Adrenal gland (tissue), 19 donors: ENCODE results near the gene PHAX. TPM values are rescaled to one million over a fixed set of nuclear protein-coding genes. Genes with fewer than 3 reads are reported as not detected.
"Not testable (repeated sequence)": the region's sequence is repeated elsewhere in the genome, so short reads cannot be mapped to it uniquely, and the experiment has no call there.

ENCODE experiments used
- DNase-seq, 7 donors: peaks; one replicate each; pipeline ENCODE4 v3.0.0-alpha.2; 2019 to 2020
- H3K27ac ChIP-seq, 5 donors: fragments of 200-600 bp; sonication (generic) in 4 of 5; 1 replicate in 3 of 5; 2 replicates in 2 of 5; pipeline versions ENCODE4 v1.5.1 to v1.8.0; 2016 to 2020; ENCODE audit warnings: mild to moderate bottlenecking in 1 of 5
- H3K27me3 ChIP-seq: fragments of 200-600 bp; 2 replicates; pipeline ENCODE4 v1.8.0; 2021
- H3K36me3 ChIP-seq, 2 donors: fragments of 200-600 bp; replicated peaks in 1 of 2; 1 replicate in 1 of 2; 2 replicates in 1 of 2; pipeline versions ENCODE4 v1.5.1 to v1.8.0; 2018 to 2022
- H3K4me1 ChIP-seq, 2 donors: fragments of 200-600 bp; replicated peaks in 1 of 2; 1 replicate in 1 of 2; 2 replicates in 1 of 2; pipeline versions ENCODE4 v1.5.1 to v1.8.0; 2018 to 2021
- H3K4me3 ChIP-seq, 4 donors: fragments of 200-600 bp; sonication (generic) in 3 of 4; one replicate each; pipeline ENCODE4 v1.5.1; 2016 to 2018
- H3K9me3 ChIP-seq, 3 donors: fragments of 200-600 bp; sonication (generic) in 1 of 3; replicated peaks in 1 of 3; 1 replicate in 2 of 3; 2 replicates in 1 of 3; pipeline versions ENCODE4 v1.5.1 to v1.8.0; 2016 to 2021
- CTCF ChIP-seq, 6 experiments: fragments of 450-650 bp in 4 of 6; fragments of 200-600 bp in 2 of 6; sonication (generic) in 1 of 6; IDR thresholded peaks; 1 replicate in 5 of 6; 2 replicates in 1 of 6; pipeline versions ENCODE4 v1.5.1 to v1.8.0; 2016 to 2021; ENCODE audit warnings: antibody characterized with exemption in 6 of 6, mild to moderate bottlenecking in 2 of 6, moderate library complexity in 1 of 6
- POLR2A ChIP-seq, 2 donors: fragments of 450-650 bp; IDR thresholded peaks; one replicate each; pipeline ENCODE4 v1.6.1; 2017; ENCODE audit warnings: antibody characterized with exemption in 2 of 2, mild to moderate bottlenecking in 2 of 2, moderate library complexity in 1 of 2
- WGBS, 4 donors: extraction: QIAGEN DNeasy Blood & Tissue Kit in 2 of 4; methylation state at CpG; one replicate each; pipeline versions ENCODE4 v1.1.5 to v1.1.7; 2013 to 2017; 5-methylcytosine and 5-hydroxymethylcytosine counted together
- intact Hi-C, 2 donors: fragments of 100-400 bp; cut with DNase I; formaldehyde crosslinking; loops; one replicate each; pipeline versions ENCODE4 v1.14.1 to v1.15.0; 2022 to 2023
- long read RNA-seq, 10 donors: library from polyadenylated mRNA in 3 of 10; unstranded in 2 of 10; stranded (forward) in 1 of 10; transcript quantifications; one replicate each; pipeline ENCODE4 v2.0.0 and lab custom pipeline, GENCODE V29; 2021 to 2026
- polyA plus RNA-seq, 3 donors: library from polyadenylated mRNA; stranded (reverse); fragments of 200-250 nt in 2 of 3; fragments of 350-450 nt in 1 of 3; fragmentation: Illumina TruSeq in 1 of 3; extraction: RNeasy Lipid Tissue Mini Kit (QIAGEN cat#74804) in 1 of 3; gene quantifications; one replicate each; pipeline ENCODE4 v1.2.3, GENCODE V29; 2013 to 2014
- total RNA-seq, 9 donors: library from RNA; depleted of rRNA in 4 of 9; stranded (reverse); fragments of >200 nt in 4 of 9; fragments of 120-200 nt in 1 of 9; fragmentation: NEBNext Ultra II Directional in 1 of 9; extraction: Animal tissue kit (Norgen Biotek cat#: 25700) in 1 of 9; gene quantifications; one replicate each; pipeline versions ENCODE4 v1.1.0 to v1.2.4, GENCODE V29; 2013 to 2023
- donor health status: healthy with polysubstance abuse.
- donor health status: Bipolar disorder and iron deficiency.
- donor health status: DM: yes; HTN: yes; CAD: no.
- donor health status: DM: no; HTN: no; CAD: no.
- donor health status: DM: no; HTN: no; CAD: no.
- donor health status: DM: yes; HTN: yes; CAD: no.

Gene PHAX
- total RNA-seq (10 to 100 TPM; 23.4 to 56.5 (median 40.7) TPM), polyA plus RNA-seq (10 to 100 TPM; 10.8 to 88.2 (median 15.6) TPM)
- long read RNA-seq, donor 1, full-length matches to known transcripts: 7 of 7 reads
- long read RNA-seq, donor 1, partial matches to known transcripts: 0 of 7 reads
- long read RNA-seq, donor 1, other reads (novel, unspliced or antisense): 0 of 7 reads
- long read RNA-seq, donor 2, full-length matches to known transcripts: 11 of 11 reads
- long read RNA-seq, donor 2, partial matches to known transcripts: 0 of 11 reads
- long read RNA-seq, donor 2, other reads (novel, unspliced or antisense): 0 of 11 reads
- long read RNA-seq, donor 3, full-length matches to known transcripts: 3 of 9 reads
- long read RNA-seq, donor 3, partial matches to known transcripts: 6 of 9 reads
- long read RNA-seq, donor 3, other reads (novel, unspliced or antisense): 0 of 9 reads
- long read RNA-seq, donor 4, full-length matches to known transcripts: 21 of 39 reads
- long read RNA-seq, donor 4, partial matches to known transcripts: 16 of 39 reads
- long read RNA-seq, donor 4, other reads (novel, unspliced or antisense): 2 of 39 reads
- long read RNA-seq, donor 5, full-length matches to known transcripts: 29 of 38 reads
- long read RNA-seq, donor 5, partial matches to known transcripts: 0 of 38 reads
- long read RNA-seq, donor 5, other reads (novel, unspliced or antisense): 9 of 38 reads
- long read RNA-seq, donor 6, full-length matches to known transcripts: 5 of 25 reads
- long read RNA-seq, donor 6, partial matches to known transcripts: 17 of 25 reads
- long read RNA-seq, donor 6, other reads (novel, unspliced or antisense): 3 of 25 reads
- long read RNA-seq, donor 7, full-length matches to known transcripts: 6 of 6 reads
- long read RNA-seq, donor 7, partial matches to known transcripts: 0 of 6 reads
- long read RNA-seq, donor 7, other reads (novel, unspliced or antisense): 0 of 6 reads
- long read RNA-seq, donor 8, full-length matches to known transcripts: 17 of 17 reads
- long read RNA-seq, donor 8, partial matches to known transcripts: 0 of 17 reads
- long read RNA-seq, donor 8, other reads (novel, unspliced or antisense): 0 of 17 reads
- long read RNA-seq, donor 9, full-length matches to known transcripts: 6 of 13 reads
- long read RNA-seq, donor 9, partial matches to known transcripts: 7 of 13 reads
- long read RNA-seq, donor 9, other reads (novel, unspliced or antisense): 0 of 13 reads
- long read RNA-seq, donor 10, full-length matches to known transcripts: 8 of 13 reads
- long read RNA-seq, donor 10, partial matches to known transcripts: 5 of 13 reads
- long read RNA-seq, donor 10, other reads (novel, unspliced or antisense): 0 of 13 reads

GRCh38 chr5:126600631-126601511, at the start of gene PHAX:
Gene PHAX (plus strand): TSS chr5:126600947. CDS start chr5:126600963, 16 bp downstream.
- peak; percentile 73 to 85 (median 80) for DNase-seq
- Histone ChIP-seq H3K27ac (peak within 1 kb of the TSS in 4 of 5 donors; percentile 74 to 90 (median 84)), H3K36me3 (peaks cover 0 to 23% of the 10 kb centered on the region in 2 donors), H3K27me3 (no peaks in the 10 kb centered on the region), H3K9me3 (no peaks in the 10 kb centered on the region), H3K4me3 (peak within 1 kb of the TSS; percentile 92 to 98 (median 97)), H3K4me1 (peaks cover 8 to 31% of the 10 kb centered on the region in 2 donors)
- peak in 1 of 2 donors; percentile 44 for TF ChIP-seq POLR2A (IDR thresholded peaks at IDR 0.05)
- peak; percentile 38 to 59 (median 52) for TF ChIP-seq CTCF (IDR thresholded peaks at IDR 0.05)
- intact Hi-C loops: no loop called here
- 1 to 3% (median 2%) methylated on average over 46 to 79 of the region's 79 CpGs for WGBS, 4 donors

GRCh38 chr5:126552614-126553013, 48.1 kb upstream of the PHAX start:
- no peak for DNase-seq
- H3K4me3 ChIP-seq: no peak overlapping the region
- TF ChIP-seq CTCF (IDR thresholded peaks at IDR 0.05) (no peak), POLR2A (IDR thresholded peaks at IDR 0.05) (no peak)
- 93 to 97% (median 95%) methylated on average over 2 of the region's 2 CpGs for WGBS, 4 donors
- no peaks in the 10 kb centered on the region for H3K4me1 ChIP-seq
- intact Hi-C loops: no loop called here
- H3K36me3 ChIP-seq: peaks cover 0 to 77% of the 10 kb centered on the region in 2 donors
- no peaks in the 10 kb centered on the region for H3K9me3 ChIP-seq
- no peaks in the 10 kb centered on the region for H3K27me3 ChIP-seq
- no peak overlapping the region for H3K27ac ChIP-seq

- peaks cover 0 to 57% of the 10 kb centered on the region in 2 donors for H3K36me3 ChIP-seq
- WGBS, 4 donors: 89 to 94% (median 93%) methylated on average over 9 of the region's 9 CpGs
- intact Hi-C loops, H3K9me3 ChIP-seq, H3K27me3 ChIP-seq, H3K27ac ChIP-seq, DNase-seq, H3K4me3 ChIP-seq, H3K4me1 ChIP-seq: not testable (repeated sequence)
Measured at GRCh38 chr5:126555101-126555500, 45.6 kb upstream of the PHAX start.

- peaks cover 0 to 19% of the 10 kb centered on the region in 2 donors for H3K36me3 ChIP-seq
- intact Hi-C loops: no loop called here
- H3K4me3 ChIP-seq: no peak overlapping the region
- H3K27me3 ChIP-seq: no peaks in the 10 kb centered on the region
- no peaks in the 10 kb centered on the region for H3K9me3 ChIP-seq
- DNase-seq: no peak
- H3K4me1 ChIP-seq: no peaks in the 10 kb centered on the region
- 89 to 97% (median 94%) methylated on average over 1 of the region's 1 CpG for WGBS, 4 donors
- TF ChIP-seq CTCF (IDR thresholded peaks at IDR 0.05) (no peak), POLR2A (IDR thresholded peaks at IDR 0.05) (no peak)
- H3K27ac ChIP-seq: no peak overlapping the region
Measured at GRCh38 chr5:126561908-126562307, 38.8 kb upstream of the PHAX start.
